Activated gamma-delta T cell treated with anti-CD3 and anti-CD28 coated beads, Interleukin-2, amount 50 U/mL, for 16 hours (primary cell): Measurements from ENCODE around the gene DCLRE1A.

Experiments
- DNase-seq: peaks from one replicate; pipeline ENCODE4 v3.0.0-alpha.2; 2020; ENCODE audit warnings: low read depth

The DCLRE1A gene

GRCh38 chr10:113854013-113854760 lies at the start of gene DCLRE1A, which contains the start of gene NHLRC2:
DCLRE1A (minus strand) TSS chr10:113854082; CDS start chr10:113853182, 900 bp downstream.
NHLRC2 (plus strand) TSS chr10:113854661; CDS start chr10:113854873, 212 bp downstream.
- peak; percentile 46 for DNase-seq

GRCh38 chr10:113899952-113900598 lies 46.2 kb upstream of the DCLRE1A start:
- DNase-seq: no peak

GRCh38 chr10:113897693-113898618 lies 44.1 kb upstream of the DCLRE1A start:
- DNase-seq: no peak

- no peak for DNase-seq
Observed at GRCh38 chr10:113895018-113895417, 41.1 kb upstream of the DCLRE1A start.

GRCh38 chr10:113894581-113894980 lies 40.7 kb upstream of the DCLRE1A start:
- DNase-seq: no peak

- no peak for DNase-seq
Observed at GRCh38 chr10:113893570-113893969, 39.7 kb upstream of the DCLRE1A start.

GRCh38 chr10:113891476-113891875 lies 37.6 kb upstream of the DCLRE1A start:
- DNase-seq: no peak

GRCh38 chr10:113890769-113891168 lies 36.9 kb upstream of the DCLRE1A start:
- no peak for DNase-seq

GRCh38 chr10:113889911-113890310 lies 36.0 kb upstream of the DCLRE1A start:
- DNase-seq: no peak

- no peak for DNase-seq
Observed at GRCh38 chr10:113882240-113882639, 28.4 kb upstream of the DCLRE1A start.

GRCh38 chr10:113880236-113880635 lies 26.4 kb upstream of the DCLRE1A start:
- DNase-seq: no peak

GRCh38 chr10:113879691-113880090 lies 25.8 kb upstream of the DCLRE1A start:
- no peak for DNase-seq

GRCh38 chr10:113876461-113876860 lies 22.6 kb upstream of the DCLRE1A start:
- no peak for DNase-seq

- DNase-seq: no peak
Observed at GRCh38 chr10:113875212-113875611, 21.3 kb upstream of the DCLRE1A start.

- DNase-seq: no peak
Observed at GRCh38 chr10:113872139-113873030, 18.5 kb upstream of the DCLRE1A start.

GRCh38 chr10:113869789-113870188 lies 15.9 kb upstream of the DCLRE1A start:
- no peak for DNase-seq

GRCh38 chr10:113867904-113868303 lies 14.0 kb upstream of the DCLRE1A start:
- no peak for DNase-seq

GRCh38 chr10:113866551-113867394 lies 12.9 kb upstream of the DCLRE1A start:
- DNase-seq: no peak

GRCh38 chr10:113865901-113866300 lies 12.0 kb upstream of the DCLRE1A start:
- DNase-seq: no peak

GRCh38 chr10:113859261-113859660 lies 5.4 kb upstream of the DCLRE1A start:
- no peak for DNase-seq
